Stomach (tissue), 4 donors: ENCODE results near the gene PEAK3.

Experiments
- CTCF ChIP-seq, 7 experiments: fragments of 450-650 bp in 4 of 7; fragments of 200-600 bp in 3 of 7; sonication (generic) in 3 of 7; IDR thresholded peaks; one replicate each; pipeline ENCODE4 v1.5.1; 2016 to 2019; ENCODE audit warnings: antibody characterized with exemption in 7 of 7, control low read depth in 2 of 7, mild to moderate bottlenecking in 1 of 7
- EP300 ChIP-seq: sonication (generic); formaldehyde crosslinking; IDR thresholded peaks from one replicate; pipeline ENCODE4 v1.6.1; 2017; ENCODE audit warnings: antibody characterized with exemption
- POLR2AphosphoS5 ChIP-seq, 3 donors: sonication (generic); formaldehyde crosslinking; IDR thresholded peaks; one replicate each; pipeline ENCODE4 v1.6.1; 2016; ENCODE audit warnings: antibody characterized with exemption in 3 of 3

- TF ChIP-seq CTCF (IDR thresholded peaks at IDR 0.05) (no peak), POLR2AphosphoS5 (IDR thresholded peaks at IDR 0.05) (no peak), EP300 (no peak)
These were observed 23.7 kb upstream of the PEAK3 start for GRCh38 chr19:2305452-2306280.
